OCI-LY7 (cell line): ENCODE data around the gene SORCS3.

Experiments used
- EZH2phosphoT487 ChIP-seq: fragments of 200-600 bp; sonication (generic); IDR thresholded peaks from 2 replicates; pipeline ENCODE4 v1.6.1; 2018; ENCODE audit warnings: low read depth, borderline replicate concordance, mild to moderate bottlenecking, mixed run types, antibody characterized with exemption, low read length, moderate library complexity, mixed read lengths
- TF ChIP-seq, protein P1 (sequence below): fragments of 200-600 bp; sonication (generic); conservative IDR thresholded peaks from 2 replicates; pipeline ENCODE4 v1.5.1; 2014; ENCODE audit warnings: mild to moderate bottlenecking, antibody characterized with exemption, low read length, moderate library complexity, mixed read lengths

DNA sequence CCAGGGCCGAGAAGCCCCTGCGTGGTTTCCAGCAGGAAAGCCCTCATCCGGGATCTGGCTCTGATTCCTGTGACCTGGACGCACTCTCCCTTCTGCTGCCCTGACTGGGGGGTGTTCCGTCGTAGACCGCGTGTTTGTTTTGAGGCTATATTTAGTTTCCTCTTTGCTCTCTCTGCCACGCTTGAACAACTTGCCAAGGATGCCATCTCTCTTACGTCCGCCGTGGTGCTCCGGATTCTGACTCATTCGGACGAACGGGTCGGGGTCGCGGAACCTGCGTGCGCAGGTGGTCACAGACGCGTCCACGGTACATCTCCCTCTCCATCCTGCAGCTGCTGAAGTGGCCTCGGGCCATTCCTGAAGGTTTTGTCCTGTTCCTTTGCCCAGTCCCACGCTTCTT lies 10.4 kb upstream of the SORCS3 start:
- TF ChIP-seq, protein P1, sequence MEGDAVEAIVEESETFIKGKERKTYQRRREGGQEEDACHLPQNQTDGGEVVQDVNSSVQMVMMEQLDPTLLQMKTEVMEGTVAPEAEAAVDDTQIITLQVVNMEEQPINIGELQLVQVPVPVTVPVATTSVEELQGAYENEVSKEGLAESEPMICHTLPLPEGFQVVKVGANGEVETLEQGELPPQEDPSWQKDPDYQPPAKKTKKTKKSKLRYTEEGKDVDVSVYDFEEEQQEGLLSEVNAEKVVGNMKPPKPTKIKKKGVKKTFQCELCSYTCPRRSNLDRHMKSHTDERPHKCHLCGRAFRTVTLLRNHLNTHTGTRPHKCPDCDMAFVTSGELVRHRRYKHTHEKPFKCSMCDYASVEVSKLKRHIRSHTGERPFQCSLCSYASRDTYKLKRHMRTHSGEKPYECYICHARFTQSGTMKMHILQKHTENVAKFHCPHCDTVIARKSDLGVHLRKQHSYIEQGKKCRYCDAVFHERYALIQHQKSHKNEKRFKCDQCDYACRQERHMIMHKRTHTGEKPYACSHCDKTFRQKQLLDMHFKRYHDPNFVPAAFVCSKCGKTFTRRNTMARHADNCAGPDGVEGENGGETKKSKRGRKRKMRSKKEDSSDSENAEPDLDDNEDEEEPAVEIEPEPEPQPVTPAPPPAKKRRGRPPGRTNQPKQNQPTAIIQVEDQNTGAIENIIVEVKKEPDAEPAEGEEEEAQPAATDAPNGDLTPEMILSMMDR = no peak
- TF ChIP-seq EZH2phosphoT487 = no peak
